Heart right ventricle (tissue), 16 donors: ENCODE results near the gene TTLL5. TPM values are rescaled to one million over a fixed set of nuclear protein-coding genes. Genes with fewer than 3 reads are reported as not detected.

Experiments used
- ATAC-seq, 8 donors: fragments of 200-7000 bp; cut with Tn5 transposase; one replicate each; pipeline ENCODE4 v1.9.1; 2020; ENCODE audit warnings: mild to moderate bottlenecking in 8 of 8, moderate library complexity in 8 of 8, moderate number of reproducible peaks in 1 of 8
- DNase-seq, 2 donors: peaks; one replicate each; pipeline ENCODE4 v3.0.0-alpha.2; 2020
- H3K27ac ChIP-seq, 10 donors: fragments of 200-600 bp; sonication (generic) in 2 of 10; one replicate each; pipeline versions ENCODE4 v1.5.0 to v1.8.0; 2020 to 2022; ENCODE audit warnings: mild to moderate bottlenecking in 3 of 10
- H3K27me3 ChIP-seq, 7 donors: fragments of 200-600 bp; one replicate each; pipeline ENCODE4 v1.8.0; 2021 to 2022; ENCODE audit warnings: mild to moderate bottlenecking in 2 of 7
- H3K36me3 ChIP-seq, 9 donors: fragments of 200-600 bp; sonication (generic) in 1 of 9; one replicate each; pipeline versions ENCODE4 v1.5.0 to v1.8.0; 2020 to 2022; ENCODE audit warnings: mild to moderate bottlenecking in 2 of 9
- H3K4me1 ChIP-seq, 9 donors: fragments of 200-600 bp; sonication (generic) in 1 of 9; one replicate each; pipeline versions ENCODE4 v1.5.0 to v1.8.0; 2020 to 2022; ENCODE audit warnings: mild to moderate bottlenecking in 4 of 9
- H3K4me3 ChIP-seq, 10 donors: fragments of 200-600 bp; sonication (generic) in 2 of 10; one replicate each; pipeline versions ENCODE4 v1.5.0 to v1.8.0; 2020 to 2022; ENCODE audit warnings: mild to moderate bottlenecking in 7 of 10, moderate library complexity in 2 of 10
- H3K9me3 ChIP-seq, 11 donors: fragments of 200-600 bp in 10 of 11; sonication (generic) in 2 of 11; one replicate each; pipeline versions ENCODE4 v1.5.0 to v1.8.0; 2013 to 2022; ENCODE audit warnings: mild to moderate bottlenecking in 2 of 11, control low read depth in 1 of 11, moderate library complexity in 1 of 11
- CTCF ChIP-seq, 9 donors: fragments of 200-600 bp; sonication (generic) in 2 of 9; IDR thresholded peaks; one replicate each; pipeline versions ENCODE4 v1.5.0 to v1.8.0; 2021 to 2022; ENCODE audit warnings: antibody characterized with exemption in 9 of 9, mild to moderate bottlenecking in 5 of 9, moderate library complexity in 1 of 9
- WGBS, 2 donors: extraction: QIAGEN DNeasy Blood & Tissue Kit; methylation state at CpG; one replicate each; pipeline ENCODE4 v1.1.7; 2013; ENCODE audit warnings: inconsistent platforms in 1 of 2; 5-methylcytosine and 5-hydroxymethylcytosine counted together
- intact Hi-C, 10 donors: fragments of 100-400 bp; cut with DNase I; formaldehyde crosslinking; loops; one replicate each; pipeline versions ENCODE4 v1.11.1 to v1.14.2; 2022
- polyA plus RNA-seq, 2 donors: library from polyadenylated mRNA; stranded (reverse); fragments of 200-250 nt; gene quantifications; one replicate each; pipeline ENCODE4 v1.2.3, GENCODE V29; 2013
- total RNA-seq, 10 donors: library from RNA; stranded (reverse); fragmentation: NEBNext Ultra II Directional in 3 of 10; extraction: Animal tissue kit (Norgen Biotek cat#: 25700) in 3 of 10; gene quantifications; one replicate each; pipeline versions ENCODE4 v1.2.1 to v1.2.4, GENCODE V29; 2021 to 2023
- donor health status: Arrhythmogenic right ventricular cardiomyopathy.
- donor health status: ischemic (EF 13 %, LVEDD 7.1; RV severe dilation, severe dysfunction).
- donor health status: healthy with polysubstance abuse.
- donor health status: DM: no; HTN: yes; CAD: no.
- donor health status: DM: no; HTN: no; CAD: no.
- donor health status: ischemic (EF 25% LVEDD 6.9; RV normal size, moderate dysfunction).
- donor health status: ischemic (EF 25% LVEDD 5.7; RV mildly dilated, moderate dysfunction).
- donor health status: healthy.
- donor health status: DM: yes; HTN: yes; CAD: no.
- donor health status: Ischemic cardiomyopathy.
- donor health status: ischemic (EF 35%, LVEDD 5.7; RV mildly dilated, moderate dysfunction).
- donor health status: nonischemic (EF 11% LVEDD 7.7; RV severe dilation, severe dysfunction).
- donor health status: DM: yes; HTN: yes; CAD: no.
- donor health status: PGD.
- donor health status: ischemic (EF 29% LVEDD 5.4; RV normal size, mild dysfunction).
- donor health status: nonischemic (EF 23%, LVEDD 6.1; RV moderate dilation, normal function).

TTLL5 gene
- total and polyA plus RNA-seq, 12 donors = 5.6 to 24.7 (median 17.6) TPM

- ATAC-seq = no peak
- intact Hi-C loops = no loop called here
Observed at GRCh38 chr14:75773046-75773445, 112.0 kb downstream of the TTLL5 start.

GRCh38 chr14:75781096-75781495 lies 120.0 kb downstream of the TTLL5 start:
- intact Hi-C loops = no loop called here

More at GRCh38 chr14:75773046-75773445, 112.0 kb downstream of the TTLL5 start:
- H3K27ac ChIP-seq = no peak overlapping the region
- TF ChIP-seq CTCF (IDR thresholded peaks at IDR 0.05) = no peak
- peaks cover 0 to 9% (median under 1%) of the 10 kb centered on the region in 9 donors for H3K4me1 ChIP-seq
- no peak overlapping the region for H3K4me3 ChIP-seq
- peaks cover 0 to 63% (median 0%) of the 10 kb centered on the region in 9 donors for H3K36me3 ChIP-seq
- DNase-seq = no peak
- no peaks in the 10 kb centered on the region for H3K9me3 ChIP-seq
- H3K27me3 ChIP-seq = no peaks in the 10 kb centered on the region

GRCh38 chr14:75783184-75783583 lies 122.1 kb downstream of the TTLL5 start:
- peaks cover 0 to 7% (median 0%) of the 10 kb centered on the region in 11 donors for H3K9me3 ChIP-seq
- H3K4me1 ChIP-seq = peaks cover 0 to 15% (median 0%) of the 10 kb centered on the region in 9 donors
- peak; percentile 52 to 98 (median 80) for ATAC-seq
- H3K27me3 ChIP-seq = no peaks in the 10 kb centered on the region
- 57 to 65% methylated on average over 5 of the region's 5 CpGs for WGBS, 2 donors
- no peak for TF ChIP-seq CTCF (IDR thresholded peaks at IDR 0.05)
- intact Hi-C loops = no loop called here
- H3K27ac ChIP-seq = peak overlapping the region in 4 of 10 donors; percentile 17 to 56 (median 38)
- H3K4me3 ChIP-seq = no peak overlapping the region
- peak in 1 of 2 donors; percentile 45 for DNase-seq
- peaks cover 0 to 87% (median 21%) of the 10 kb centered on the region in 9 donors for H3K36me3 ChIP-seq

More at GRCh38 chr14:75781096-75781495, 120.0 kb downstream of the TTLL5 start:
- Histone ChIP-seq H3K27me3 (no peaks in the 10 kb centered on the region), H3K4me1 (peaks cover 0 to 15% (median 0%) of the 10 kb centered on the region in 9 donors), H3K9me3 (peaks cover 0 to 5% (median 0%) of the 10 kb centered on the region in 11 donors), H3K36me3 (peaks cover 0 to 82% (median 16%) of the 10 kb centered on the region in 9 donors), H3K4me3 (no peak overlapping the region), H3K27ac (no peak overlapping the region)
- TF ChIP-seq CTCF (IDR thresholded peaks at IDR 0.05) = no peak
- DNase-seq = no peak
- 96 to 99% methylated on average over 7 of the region's 7 CpGs for whole genome bisulfite sequencing, 2 donors
- ATAC-seq = no peak

GRCh38 chr14:75783602-75784313 lies 122.7 kb downstream of the TTLL5 start:
- no peak for TF ChIP-seq CTCF (IDR thresholded peaks at IDR 0.05)
- Histone ChIP-seq H3K36me3 (peaks cover 0 to 88% (median 25%) of the 10 kb centered on the region in 9 donors), H3K27ac (peak overlapping the region in 4 of 10 donors; percentile 17 to 56 (median 38)), H3K9me3 (peaks cover 0 to 13% (median 0%) of the 10 kb centered on the region in 11 donors), H3K27me3 (no peaks in the 10 kb centered on the region), H3K4me1 (peaks cover 0 to 15% (median 0%) of the 10 kb centered on the region in 9 donors), H3K4me3 (no peak overlapping the region)
- DNase-seq (no peak), ATAC-seq (no peak)
- intact Hi-C loops = no loop called here
- WGBS, 2 donors = 68 to 73% methylated on average over 3 of the region's 3 CpGs
